ENCODE data around the gene NRXN3. TPM values are rescaled to one million over a fixed set of nuclear protein-coding genes. Genes with fewer than 3 reads are reported as not detected.

The NRXN3 gene
- total and polyA plus RNA-seq, 2 of the 4 experiments (the other 2 are of a cell fraction): 4.8 to 25.1 TPM

DNA sequence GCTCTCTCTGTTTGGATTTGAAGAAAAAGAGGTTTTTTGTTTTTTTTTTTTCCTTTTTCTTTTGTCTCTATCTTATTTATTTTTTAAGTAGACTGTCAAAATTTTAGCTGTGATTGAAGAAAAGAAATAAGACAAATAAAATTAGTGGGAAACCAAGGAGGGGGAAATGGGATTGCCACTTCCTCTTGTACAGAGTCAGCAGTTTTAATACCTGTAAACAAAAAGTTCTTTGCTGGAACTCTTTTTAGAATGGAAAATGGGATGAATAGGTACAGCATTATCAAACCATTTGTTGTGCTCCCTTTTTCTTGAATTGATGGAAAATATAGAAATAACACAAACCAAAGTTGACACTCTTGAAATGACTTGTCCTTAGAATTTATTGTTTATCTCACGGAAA lies 1360.4 kb downstream of the NRXN3 start:
- intact Hi-C loops (cut with micrococcal nuclease): no loop called here
- no peaks in the 10 kb centered on the region for H3K9me1 ChIP-seq (ENCODE audit: insufficient read depth, low read length)

More for the DNA sequence above, 1360.4 kb downstream of the NRXN3 start:
- no peak overlapping the region for H3K23ac ChIP-seq (ENCODE audit: low read depth, low read length)
- no peaks in the 10 kb centered on the region for H3K27me3 ChIP-seq (ENCODE audit: control insufficient read depth, insufficient read depth, low read length)
- ChIA-PET CTCF (interaction anchor here (0.8 kb wide), 1 partner anchor 13 kb away, joined by 3 read pairs; no protein-coding TSS in a partner anchor), POLR2A (ENCODE audit: unreplicated experiment) (no interaction called here)
- no peak for ATAC-seq (ENCODE audit: low read depth)
- no peaks in the 10 kb centered on the region for H3K9me3 ChIP-seq (ENCODE audit: control insufficient read depth, insufficient read depth, low read length)
- H3K79me1 ChIP-seq (ENCODE audit: low read depth in 1 of 2, low read length in 2 of 2): no peaks in the 10 kb centered on the region
- no peaks in the 10 kb centered on the region for H3K4me1 ChIP-seq (ENCODE audit: control insufficient read depth, insufficient read depth, low read length)
- H2AK5ac ChIP-seq (ENCODE audit: low read depth, low read length): no peak overlapping the region
- H3K4me3 ChIP-seq (ENCODE audit: insufficient read depth, low read depth, low read length): no peak overlapping the region
- no peak overlapping the region for H2BK5ac ChIP-seq (ENCODE audit: low read depth, low read length, poor library complexity, severe bottlenecking)
- no peak for TF ChIP-seq FOS (IDR thresholded peaks at IDR 0.05; ENCODE audit: low read depth, low read length)
- TF ChIP-seq BHLHE40 (IDR thresholded peaks at IDR 0.05; ENCODE audit: low read depth, low read length): no peak
- TF ChIP-seq RAD21 (IDR thresholded peaks at IDR 0.05; ENCODE audit: low read length): no peak
- 0 out of 2 replicates have a peak, but pooled peaks have one; percentile 22 for TF ChIP-seq MAFK (IDR thresholded peaks at IDR 0.05; ENCODE audit: low read depth, low read length)
- no peak for TF ChIP-seq POLR2A (IDR thresholded peaks at IDR 0.05; ENCODE audit: low read depth, low read length)
- H2BK120ac ChIP-seq (ENCODE audit: low read depth, low read length): no peak overlapping the region
- no peak overlapping the region for H2AFZ ChIP-seq (replicated peaks; ENCODE audit: low read length, poor library complexity)
- no peak overlapping the region for H3K27ac ChIP-seq (ENCODE audit: insufficient read depth, low read length)
- H2BK20ac ChIP-seq (ENCODE audit: low read depth, low read length): no peak overlapping the region
- dilution Hi-C loops (cut with HindIII; ENCODE audit: low sequenced_read_pairs, unreplicated experiment): no loop called here
- no peak overlapping the region for H3K4ac ChIP-seq (ENCODE audit: low read depth, low read length)
- H3K36me3 ChIP-seq (ENCODE audit: control insufficient read depth, insufficient read depth, low read length): no peaks in the 10 kb centered on the region
- H2BK15ac ChIP-seq (ENCODE audit: low read depth, low read length): no peak overlapping the region
- in situ Hi-C loops (cut with MboI; ENCODE audit: low sequenced_read_pairs): no loop called here
- H4K91ac ChIP-seq (ENCODE audit: insufficient read depth, low read depth, low read length): no peak overlapping the region
- no CpG with 5 or more reads among the region's 1 CpG for WGBS, 2 experiments (ENCODE audit: extremely low coverage in 2 of 2, insufficient read length in 1 of 2)
- no peak overlapping the region for H3K9ac ChIP-seq (ENCODE audit: low read depth, low read length)
- H4K20me1 ChIP-seq (ENCODE audit: insufficient read depth, low read length): no peaks in the 10 kb centered on the region
- no peak overlapping the region for H2AK9ac ChIP-seq (replicated peaks; ENCODE audit: low read depth, low read length, poor library complexity)
- H4K5ac ChIP-seq (ENCODE audit: low read depth, low read length): no peak overlapping the region
- no peak for DNase-seq
- no TSS peak for BruUV-seq (replicated peaks)
- H3K14ac ChIP-seq (replicated peaks; ENCODE audit: low read depth, low read length): no peak overlapping the region
- no peak overlapping the region for H3K56ac ChIP-seq (ENCODE audit: extremely low read depth, insufficient read depth, low read length)
- H4K8ac ChIP-seq (ENCODE audit: low read depth in 2 of 2, low read length in 2 of 2): no peak overlapping the region
- H3K4me2 ChIP-seq (ENCODE audit: low read depth, low read length): no peak overlapping the region
- no peak overlapping the region for H3K18ac ChIP-seq (ENCODE audit: low read depth, low read length)

All from IMR-90 (cell line).